22Rv1 (cell line): ENCODE results near the gene SPP2.

Experiments used
- H3K27ac ChIP-seq: fragments of 450-650 bp; 2 replicates; pipeline ENCODE4 v1.5.1; 2017
- CTCF ChIP-seq: fragments of 450-650 bp; IDR thresholded peaks from 2 replicates; pipeline ENCODE4 v1.5.1; 2017; ENCODE audit warnings: mild to moderate bottlenecking
- ZFX ChIP-seq: fragments of 450-650 bp; IDR thresholded peaks from 2 replicates; pipeline ENCODE4 v1.6.1; 2017; ENCODE audit warnings: antibody characterized with exemption, borderline replicate concordance

The SPP2 gene

GRCh38 chr2:234060236-234060635, 9.7 kb downstream of the SPP2 start:
- TF ChIP-seq CTCF (no peak), ZFX (no peak)

DNA sequence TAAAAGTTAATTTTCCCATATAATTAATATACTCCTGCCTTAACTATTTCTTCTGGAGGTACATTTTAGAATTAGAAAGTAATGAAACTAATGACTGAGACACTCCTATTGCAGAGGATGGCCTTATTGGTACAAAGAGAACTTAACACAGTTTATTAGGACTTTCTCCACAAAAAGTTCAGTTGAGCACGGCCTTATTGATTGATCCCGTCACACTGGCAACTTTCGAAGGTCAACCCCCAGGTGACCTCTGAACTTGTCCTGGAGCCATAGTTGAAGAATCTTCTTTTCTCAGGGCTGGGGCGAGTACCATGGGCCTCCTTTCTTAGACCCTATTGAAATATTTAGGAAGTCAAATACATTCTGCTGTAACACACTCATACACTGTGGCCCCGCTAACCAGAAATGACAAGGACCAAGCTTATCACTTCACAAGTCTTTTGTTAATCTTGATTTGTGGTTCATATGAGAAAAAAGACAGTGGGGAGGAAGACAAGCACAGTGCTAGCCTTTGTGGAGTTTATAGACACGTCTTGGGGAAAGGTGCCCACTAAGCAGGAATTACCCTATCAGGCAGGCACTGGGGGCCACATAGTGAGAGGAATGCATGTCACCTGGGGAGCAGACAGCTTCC, 11.2 kb downstream of the SPP2 start:
- no peak overlapping the region for H3K27ac ChIP-seq
- no peak for TF ChIP-seq CTCF
- no peak for TF ChIP-seq ZFX

More at GRCh38 chr2:234060236-234060635, 9.7 kb downstream of the SPP2 start:
- no peak overlapping the region for H3K27ac ChIP-seq

- no peak overlapping the region for H3K27ac ChIP-seq
- TF ChIP-seq ZFX = no peak
- TF ChIP-seq CTCF = no peak
Measured at GRCh38 chr2:234066587-234066986, 16.1 kb downstream of the SPP2 start.

- no peak overlapping the region for H3K27ac ChIP-seq
- TF ChIP-seq ZFX (no peak), CTCF (no peak)
Measured at GRCh38 chr2:234071664-234072063, 21.2 kb downstream of the SPP2 start.

GRCh38 chr2:234072454-234072853, 22.0 kb downstream of the SPP2 start:
- TF ChIP-seq ZFX = no peak
- TF ChIP-seq CTCF = no peak
- H3K27ac ChIP-seq = no peak overlapping the region

DNA sequence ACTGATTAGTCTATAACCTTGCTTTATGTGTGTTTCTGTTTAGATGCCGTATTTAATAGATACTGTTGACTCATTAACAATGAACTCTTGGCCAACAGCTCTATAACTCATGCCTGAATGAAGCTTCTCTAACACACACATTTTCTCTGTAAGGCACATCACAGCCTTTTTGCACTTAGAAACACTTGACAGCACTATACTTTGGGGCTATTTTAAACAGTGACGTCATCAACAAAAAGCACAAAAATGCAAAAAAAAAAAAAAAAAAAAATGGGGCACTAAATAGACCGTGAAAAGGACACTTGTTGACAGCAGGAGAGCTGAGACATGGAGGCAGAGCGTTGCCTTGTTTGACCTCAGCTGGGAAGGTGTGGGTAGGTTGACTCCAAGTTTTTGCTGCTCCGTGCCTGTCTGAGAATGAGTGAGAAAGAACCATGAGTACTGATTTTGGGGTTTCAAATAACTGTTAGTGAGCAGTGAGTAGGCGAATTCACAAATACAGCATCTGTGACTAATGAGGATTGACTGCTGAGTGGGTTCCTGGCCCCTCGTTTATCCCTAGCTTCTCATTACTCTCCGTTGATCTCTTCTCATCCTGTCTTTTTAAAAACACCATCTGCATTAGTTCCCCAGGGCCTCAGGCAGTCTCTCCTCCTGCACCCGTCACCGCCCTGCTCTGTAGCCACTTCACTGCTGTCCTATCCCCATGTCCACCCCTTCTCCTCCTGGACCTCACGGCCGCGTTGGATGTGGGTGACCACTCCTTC, 24.4 kb downstream of the SPP2 start:
- H3K27ac ChIP-seq = no peak overlapping the region
- TF ChIP-seq ZFX = no peak
- no peak for TF ChIP-seq CTCF

DNA sequence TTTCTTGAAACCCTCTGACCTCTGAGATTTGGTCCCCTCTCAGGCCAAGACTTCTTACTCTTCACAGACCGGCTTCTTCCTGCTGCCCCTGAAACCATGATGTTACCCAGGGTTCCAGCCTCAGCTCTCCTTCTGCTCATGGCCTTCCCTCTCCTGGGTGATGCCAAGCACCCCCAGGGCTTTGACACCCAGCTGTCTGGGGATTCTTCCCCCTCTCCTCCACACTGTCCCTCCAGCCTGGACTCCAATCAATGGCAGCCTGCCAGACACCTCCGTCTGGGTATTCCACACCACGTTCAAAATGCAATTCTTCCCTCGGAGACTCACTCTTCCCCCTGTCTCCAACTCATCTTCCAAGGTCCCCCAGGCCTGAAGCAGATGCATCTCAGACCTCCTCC, 25.0 kb downstream of the SPP2 start:
- no peak overlapping the region for H3K27ac ChIP-seq
- TF ChIP-seq ZFX = no peak
- TF ChIP-seq CTCF = no peak
